ENCODE data around the gene DAZAP1. TPM values are rescaled to one million over a fixed set of nuclear protein-coding genes. Genes with fewer than 3 reads are reported as not detected.
"Not testable (repeated sequence)": the region's sequence is repeated elsewhere in the genome, so short reads cannot be mapped to it uniquely, and the experiment has no call there.

DAZAP1 gene
- total and polyA plus RNA-seq, 7 donors = 59.9 to 122 (median 90.9) TPM

DNA sequence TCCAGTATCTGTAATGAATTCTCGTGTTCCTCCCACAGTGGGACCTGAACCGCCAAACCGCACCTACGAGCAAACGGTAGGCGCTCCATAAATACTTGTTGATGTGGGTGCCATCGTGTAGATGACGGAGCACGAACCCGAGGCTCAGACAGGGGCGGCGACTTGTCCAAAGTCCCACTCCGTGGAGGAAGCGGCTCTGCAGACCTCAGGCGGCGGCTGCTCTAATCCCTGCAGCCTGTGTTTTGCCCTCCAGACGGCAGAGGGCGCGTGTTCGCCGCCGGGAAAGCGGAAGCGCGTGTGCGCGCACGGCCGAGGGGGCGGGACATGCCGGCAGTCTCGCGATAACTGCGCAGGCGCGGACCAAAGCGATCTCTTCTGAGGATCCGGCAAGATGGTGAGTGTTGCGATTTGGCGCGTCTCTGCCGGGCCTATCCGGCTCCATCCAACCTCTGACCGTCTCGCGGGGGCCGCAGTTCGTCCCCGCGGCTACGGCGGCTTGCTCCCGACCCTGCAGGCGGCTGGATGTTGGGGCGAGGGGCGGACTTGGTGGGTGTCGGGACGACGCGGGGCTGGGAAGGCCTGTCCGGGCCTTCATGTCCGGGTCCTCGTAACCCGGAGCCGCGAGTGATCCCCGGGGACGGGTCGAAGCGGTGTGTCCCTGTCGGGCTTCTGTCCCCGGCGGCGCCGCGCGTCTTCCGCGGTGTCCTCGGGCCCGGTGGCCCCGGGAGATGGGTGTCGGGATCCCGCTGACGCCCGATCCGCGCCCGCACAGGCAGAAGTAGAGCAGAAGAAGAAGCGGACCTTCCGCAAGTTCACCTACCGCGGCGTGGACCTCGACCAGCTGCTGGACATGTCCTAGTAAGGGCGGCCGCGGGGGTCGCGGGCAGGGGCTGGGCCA lies 30.9 kb downstream of the DAZAP1 start, which contains the start of gene RPS15:
Gene RPS15, plus strand, starts transcription at position 362 of the 898 bp plus-strand sequence. Its CDS starts 30 bp downstream, at position 392.
- no peaks in the 10 kb centered on the region for H3K9me3 ChIP-seq
- H3K27ac ChIP-seq = peak within 1 kb of the TSS; percentile 91
- ATAC-seq = peak; percentile 88 to 94 (median 92)
- DNase-seq = peak; percentile 95 to 98
- H3K36me3 ChIP-seq (ENCODE audit: insufficient read depth in 1 of 2, low read depth in 1 of 2) = peaks cover 20 to 63% of the 10 kb centered on the region in 2 donors
- peaks cover 36% of the 10 kb centered on the region for H3K4me1 ChIP-seq
- peak within 1 kb of the TSS; percentile 99 for H3K4me3 ChIP-seq
- H3K27me3 ChIP-seq (ENCODE audit: insufficient read depth in 3 of 3, low read length in 2 of 3) = no peaks in the 10 kb centered on the region
- intact Hi-C loops (cut with DNase I) = no loop called here
- 1% methylated on average over 85 to 100 of the region's 100 CpGs for WGBS, 3 donors
- TF ChIP-seq, protein P1, sequence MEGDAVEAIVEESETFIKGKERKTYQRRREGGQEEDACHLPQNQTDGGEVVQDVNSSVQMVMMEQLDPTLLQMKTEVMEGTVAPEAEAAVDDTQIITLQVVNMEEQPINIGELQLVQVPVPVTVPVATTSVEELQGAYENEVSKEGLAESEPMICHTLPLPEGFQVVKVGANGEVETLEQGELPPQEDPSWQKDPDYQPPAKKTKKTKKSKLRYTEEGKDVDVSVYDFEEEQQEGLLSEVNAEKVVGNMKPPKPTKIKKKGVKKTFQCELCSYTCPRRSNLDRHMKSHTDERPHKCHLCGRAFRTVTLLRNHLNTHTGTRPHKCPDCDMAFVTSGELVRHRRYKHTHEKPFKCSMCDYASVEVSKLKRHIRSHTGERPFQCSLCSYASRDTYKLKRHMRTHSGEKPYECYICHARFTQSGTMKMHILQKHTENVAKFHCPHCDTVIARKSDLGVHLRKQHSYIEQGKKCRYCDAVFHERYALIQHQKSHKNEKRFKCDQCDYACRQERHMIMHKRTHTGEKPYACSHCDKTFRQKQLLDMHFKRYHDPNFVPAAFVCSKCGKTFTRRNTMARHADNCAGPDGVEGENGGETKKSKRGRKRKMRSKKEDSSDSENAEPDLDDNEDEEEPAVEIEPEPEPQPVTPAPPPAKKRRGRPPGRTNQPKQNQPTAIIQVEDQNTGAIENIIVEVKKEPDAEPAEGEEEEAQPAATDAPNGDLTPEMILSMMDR (IDR thresholded peaks at IDR 0.05) = peak; percentile 91

DNA sequence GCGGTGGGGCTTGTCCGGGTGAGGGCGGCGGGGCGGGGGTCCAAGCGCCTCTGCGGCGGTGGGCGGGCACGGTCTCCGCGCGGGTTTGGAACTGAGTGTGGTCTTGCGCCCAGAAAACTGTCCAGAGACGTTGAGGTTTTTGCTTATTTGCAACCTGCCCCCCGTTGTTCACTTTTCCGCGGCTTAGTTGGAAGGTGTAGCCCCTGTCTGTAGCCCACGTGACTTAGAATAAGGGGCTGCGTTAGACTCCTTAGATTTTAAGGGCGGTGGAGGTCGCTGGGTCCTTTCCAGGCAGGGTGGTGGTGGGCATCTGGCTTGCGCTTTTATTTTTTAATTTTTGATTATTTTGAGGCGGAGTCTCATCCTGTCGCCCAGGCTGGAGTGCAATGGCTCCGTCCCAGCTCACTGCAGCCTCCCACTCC lies 31.6 kb downstream of the DAZAP1 start:
- Histone ChIP-seq H3K4me1 (peaks cover 36% of the 10 kb centered on the region), H3K27ac (peak overlapping the region; percentile 91), H3K27me3 (ENCODE audit: insufficient read depth in 3 of 3, low read length in 2 of 3) (no peaks in the 10 kb centered on the region), H3K9me3 (no peaks in the 10 kb centered on the region), H3K4me3 (peak overlapping the region; percentile 99), H3K36me3 (ENCODE audit: insufficient read depth in 1 of 2, low read depth in 1 of 2) (peaks cover 20 to 56% of the 10 kb centered on the region in 2 donors)
- intact Hi-C loops (cut with DNase I) = no loop called here
- DNase-seq = no peak
- TF ChIP-seq, protein P1 (IDR thresholded peaks at IDR 0.05) = no peak
- 2 to 3% (median 3%) methylated on average over 26 of the region's 26 CpGs for WGBS, 3 donors
- ATAC-seq = peak in 1 of 4 donors; percentile 12

DNA sequence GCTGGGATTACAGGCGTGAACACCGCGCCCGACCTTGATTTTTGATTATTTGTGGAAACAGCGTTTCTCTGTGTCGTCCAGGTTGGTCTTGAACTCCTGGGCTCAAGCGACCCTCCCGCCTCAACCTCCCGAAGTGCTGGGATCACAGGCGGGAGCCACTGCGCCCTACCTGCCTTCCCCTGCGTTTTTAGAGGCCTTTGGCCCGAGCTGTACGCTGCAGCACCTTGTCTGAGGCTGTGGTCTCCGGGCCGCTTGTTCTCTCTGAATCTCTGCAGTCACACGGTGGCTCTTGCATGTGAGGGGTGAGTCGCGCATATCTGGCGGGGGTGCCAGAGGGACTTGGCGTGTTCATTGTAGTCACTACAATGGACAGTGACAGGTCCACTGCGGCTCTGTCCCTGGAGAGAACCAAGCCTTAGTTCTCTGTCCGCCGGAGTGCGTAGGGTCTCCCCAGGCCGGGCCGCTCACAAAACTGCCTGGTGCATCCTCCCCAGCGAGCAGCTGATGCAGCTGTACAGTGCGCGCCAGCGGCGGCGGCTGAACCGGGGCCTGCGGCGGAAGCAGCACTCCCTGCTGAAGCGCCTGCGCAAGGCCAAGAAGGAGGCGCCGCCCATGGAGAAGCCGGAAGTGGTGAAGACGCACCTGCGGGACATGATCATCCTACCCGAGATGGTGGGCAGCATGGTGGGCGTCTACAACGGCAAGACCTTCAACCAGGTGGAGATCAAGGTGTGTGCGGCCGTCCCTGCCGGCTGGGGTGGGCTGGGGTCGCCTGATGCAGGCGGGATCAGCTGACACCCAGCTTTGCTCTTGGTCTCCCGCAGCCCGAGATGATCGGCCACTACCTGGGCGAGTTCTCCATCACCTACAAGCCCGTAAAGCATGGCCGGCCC lies 32.4 kb downstream of the DAZAP1 start:
- not testable (repeated sequence) for DNase-seq; H3K27me3 ChIP-seq (ENCODE audit: insufficient read depth in 3 of 3, low read length in 2 of 3); H3K9me3 ChIP-seq; ATAC-seq
- peak overlapping the region; percentile 99 for H3K4me3 ChIP-seq
- intact Hi-C loops (cut with DNase I) = loop anchor here in 1 of 2 donors (10.0 kb wide), 1 partner anchor 155 kb away; the partner anchor contains the start of gene EFNA2
- 80 to 82% (median 82%) methylated on average over 57 of the region's 57 CpGs for WGBS, 3 donors
- H3K27ac ChIP-seq = peak overlapping the region; percentile 91
- H3K4me1 ChIP-seq = peaks cover 36% of the 10 kb centered on the region
- H3K36me3 ChIP-seq (ENCODE audit: insufficient read depth in 1 of 2, low read depth in 1 of 2) = peaks cover 17 to 48% of the 10 kb centered on the region in 2 donors

DNA sequence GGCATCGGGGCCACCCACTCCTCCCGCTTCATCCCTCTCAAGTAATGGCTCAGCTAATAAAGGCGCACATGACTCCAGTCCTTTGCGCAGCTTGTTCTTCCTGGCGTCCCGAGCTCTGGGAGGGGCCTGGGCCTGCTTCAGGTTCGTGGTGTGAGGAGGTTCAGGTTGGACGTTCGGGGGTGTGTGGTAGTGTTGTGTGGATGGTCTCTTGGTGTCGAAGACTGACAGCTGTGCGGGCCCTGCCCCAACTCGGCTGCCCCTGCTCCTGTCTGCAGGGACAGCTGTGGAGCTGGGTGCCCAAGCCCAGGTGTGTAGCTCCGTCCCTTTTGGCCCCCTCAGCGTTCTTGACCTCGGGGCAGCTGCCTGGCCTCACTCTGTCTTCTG lies 33.0 kb downstream of the DAZAP1 start:
- Histone ChIP-seq H3K4me3 (no peak overlapping the region), H3K27me3 (ENCODE audit: insufficient read depth in 3 of 3, low read length in 2 of 3) (peaks cover 0 to 3% (median 2%) of the 10 kb centered on the region in 3 donors), H3K4me1 (peaks cover 36% of the 10 kb centered on the region), H3K9me3 (no peaks in the 10 kb centered on the region), H3K27ac (no peak overlapping the region), H3K36me3 (ENCODE audit: insufficient read depth in 1 of 2, low read depth in 1 of 2) (peaks cover 17 to 42% of the 10 kb centered on the region in 2 donors)
- intact Hi-C loops (cut with DNase I) = loop anchor here in 1 of 2 donors (10.0 kb wide), 1 partner anchor 156 kb away; the partner anchor contains the start of gene EFNA2
- TF ChIP-seq, protein P1 (IDR thresholded peaks at IDR 0.05) = no peak
- ATAC-seq = no peak
- 75 to 85% (median 82%) methylated on average over 15 of the region's 15 CpGs for WGBS, 3 donors
- no peak for DNase-seq
